GM19452 (cell line): ENCODE measurements around the gene ATP8B2.

Experiments
- ATAC-seq: cut with Tn5 transposase; IDR thresholded peaks from one replicate; pipeline ENCODE4 v1.9.1; 2021; ENCODE audit not compliant: unreplicated experiment

Gene ATP8B2

GRCh38 chr1:154391086-154391770, 65.9 kb downstream of the ATP8B2 start:
- no peak for ATAC-seq

GRCh38 chr1:154398141-154398540, 72.8 kb downstream of the ATP8B2 start:
- no peak for ATAC-seq

GRCh38 chr1:154398678-154399077, 73.4 kb downstream of the ATP8B2 start:
- no peak for ATAC-seq

GRCh38 chr1:154400381-154400801, 75.1 kb downstream of the ATP8B2 start:
- no peak for ATAC-seq
